Measurements from ENCODE around the gene TCF4.
"Not testable (repeated sequence)": the region's sequence is repeated elsewhere in the genome, so short reads cannot be mapped to it uniquely, and the experiment has no call there.

TCF4 gene

DNA sequence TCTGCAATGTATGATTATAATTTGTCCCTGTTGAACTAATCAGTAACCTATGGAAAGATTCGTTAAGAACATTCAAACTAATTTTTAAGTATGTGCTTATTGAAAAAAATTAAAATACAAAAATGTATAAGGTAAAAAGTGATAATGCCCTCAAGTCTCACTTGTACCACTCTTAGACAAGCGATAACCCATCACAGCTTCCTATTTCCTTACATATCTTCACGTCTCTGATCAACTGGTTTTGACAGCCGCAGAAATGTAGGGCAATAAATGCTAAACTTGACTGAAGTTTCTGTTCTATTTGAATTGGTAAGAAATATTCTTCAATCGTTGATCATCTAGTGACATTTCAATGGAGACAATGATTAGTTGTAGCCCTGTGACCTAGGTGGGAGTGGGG lies 112.5 kb downstream of the TCF4 start:
- no peak for DNase-seq (ENCODE audit: low read depth)

DNA sequence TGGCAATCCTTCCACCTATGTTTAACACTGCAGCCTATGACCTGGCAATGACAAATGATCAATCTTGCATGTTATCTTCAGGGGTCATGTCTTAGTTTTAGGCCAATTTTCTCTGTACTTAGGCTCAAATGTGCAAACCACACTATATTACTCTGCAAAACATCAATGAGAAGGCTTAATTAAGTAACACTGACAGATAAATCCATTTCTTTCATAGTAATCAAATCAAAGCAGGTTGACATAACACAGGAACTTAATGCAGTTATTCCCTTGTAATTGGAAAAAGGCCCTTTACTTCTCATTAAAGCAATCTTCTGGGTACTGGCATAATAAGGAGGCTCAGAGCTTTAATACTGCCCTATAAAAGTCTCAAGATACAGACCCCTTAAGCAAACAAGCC lies 114.4 kb downstream of the TCF4 start:
- DNase-seq (ENCODE audit: low read depth) = no peak

DNA sequence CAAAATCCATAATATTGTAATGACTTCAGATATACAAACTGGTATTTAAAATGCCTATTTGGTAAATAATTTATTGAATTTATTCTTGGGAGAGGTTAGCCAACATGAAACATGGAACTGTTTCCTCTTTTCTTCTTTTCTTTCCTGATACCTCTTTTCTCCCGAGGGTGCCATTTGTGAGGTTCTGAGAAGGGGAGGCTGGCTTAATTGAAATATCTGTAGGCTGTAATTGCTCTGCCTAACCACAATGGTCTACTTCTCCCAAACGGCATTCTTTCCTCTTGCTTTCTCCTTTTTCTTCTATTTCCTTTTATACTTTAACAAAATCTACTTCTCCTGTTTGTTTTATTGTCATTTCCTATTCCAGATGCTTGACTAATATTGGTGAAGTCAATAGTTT lies 114.9 kb downstream of the TCF4 start:
- DNase-seq (ENCODE audit: low read depth) = no peak

DNA sequence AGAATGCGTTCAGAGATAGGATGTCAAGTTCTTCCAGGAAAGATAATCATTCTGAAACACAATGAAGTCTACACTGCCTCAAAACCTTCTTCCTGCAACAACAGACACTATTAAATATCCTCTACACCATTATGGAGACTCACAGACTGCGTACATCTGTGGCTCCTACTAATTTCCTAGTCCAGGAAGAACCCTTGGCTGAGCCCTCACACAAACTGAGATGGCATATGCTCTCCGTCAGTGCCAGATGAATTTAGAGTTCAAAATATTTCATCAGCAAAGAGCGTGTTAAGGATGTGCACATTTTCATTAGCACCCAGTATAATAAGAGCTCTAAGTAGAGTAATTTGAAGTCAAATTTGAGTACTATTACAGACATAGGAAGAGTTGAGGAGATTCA lies 117.2 kb downstream of the TCF4 start:
- DNase-seq (ENCODE audit: low read depth) = no peak

GRCh38 chr18:55469134-55469533 lies 118.9 kb downstream of the TCF4 start:
- DNase-seq (ENCODE audit: low read depth) = not testable (repeated sequence)

DNA sequence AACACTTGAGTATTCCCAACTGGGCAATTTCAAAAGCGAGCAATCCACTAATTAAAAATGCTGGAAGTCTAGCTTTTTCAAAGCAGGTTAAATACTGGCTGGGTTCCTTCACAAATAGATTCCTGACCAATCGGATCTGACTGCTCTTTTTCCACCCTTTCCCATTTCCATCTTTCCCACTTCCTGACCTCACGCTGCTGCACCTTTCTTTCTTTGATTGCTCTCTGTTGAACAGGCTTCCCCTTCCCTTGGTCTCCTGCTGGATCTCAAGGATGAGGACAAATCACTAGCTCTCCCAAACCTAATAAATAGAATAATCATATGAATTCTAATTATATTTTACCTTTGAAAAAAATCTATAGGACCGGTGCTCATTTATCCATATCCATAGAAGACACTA lies 121.2 kb downstream of the TCF4 start:
- no peak for DNase-seq (ENCODE audit: low read depth)

GRCh38 chr18:55465313-55465712 lies 122.7 kb downstream of the TCF4 start:
- DNase-seq (ENCODE audit: low read depth) = no peak

DNA sequence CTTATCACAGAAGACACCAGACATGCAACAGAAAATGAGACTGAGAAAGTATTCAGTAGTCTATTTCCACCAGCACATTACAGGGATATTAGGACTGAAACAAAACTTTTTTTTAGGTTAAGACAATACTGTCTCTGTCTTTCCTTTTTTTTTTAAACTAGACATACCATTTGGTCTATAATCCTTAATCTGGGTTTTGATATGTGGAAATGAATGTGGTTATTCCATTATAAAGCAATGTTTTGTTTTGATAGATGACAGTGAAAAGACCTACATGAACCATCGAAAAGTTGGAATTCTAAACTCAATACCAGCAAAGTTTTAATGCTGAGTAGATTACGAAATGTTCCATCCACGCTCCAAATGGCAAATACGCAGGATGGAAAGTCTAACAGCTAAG lies 123.4 kb downstream of the TCF4 start:
- no peak for DNase-seq (ENCODE audit: low read depth)

- no peak for DNase-seq (ENCODE audit: low read depth)
Observed at GRCh38 chr18:55462652-55463051, 125.3 kb downstream of the TCF4 start.

DNA sequence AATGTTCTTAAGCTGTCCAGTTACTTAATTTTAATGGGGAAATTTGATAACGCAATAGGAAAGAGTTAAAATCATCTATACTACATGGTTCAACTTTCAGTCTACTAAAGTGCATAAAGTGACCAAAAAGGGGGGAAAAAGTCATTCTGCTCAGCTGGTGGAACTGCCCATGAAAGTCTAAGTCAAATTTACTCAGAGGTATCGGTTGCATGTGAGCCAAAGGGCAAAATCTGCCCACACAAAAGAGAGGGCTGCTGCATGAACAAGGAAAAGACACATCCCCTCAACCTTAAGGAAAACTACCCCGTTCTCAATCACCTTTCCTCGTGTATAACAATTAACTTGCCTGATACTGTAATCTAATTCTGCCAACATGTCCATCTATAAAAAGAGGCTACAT lies 126.1 kb downstream of the TCF4 start:
- DNase-seq (ENCODE audit: low read depth) = no peak

DNA sequence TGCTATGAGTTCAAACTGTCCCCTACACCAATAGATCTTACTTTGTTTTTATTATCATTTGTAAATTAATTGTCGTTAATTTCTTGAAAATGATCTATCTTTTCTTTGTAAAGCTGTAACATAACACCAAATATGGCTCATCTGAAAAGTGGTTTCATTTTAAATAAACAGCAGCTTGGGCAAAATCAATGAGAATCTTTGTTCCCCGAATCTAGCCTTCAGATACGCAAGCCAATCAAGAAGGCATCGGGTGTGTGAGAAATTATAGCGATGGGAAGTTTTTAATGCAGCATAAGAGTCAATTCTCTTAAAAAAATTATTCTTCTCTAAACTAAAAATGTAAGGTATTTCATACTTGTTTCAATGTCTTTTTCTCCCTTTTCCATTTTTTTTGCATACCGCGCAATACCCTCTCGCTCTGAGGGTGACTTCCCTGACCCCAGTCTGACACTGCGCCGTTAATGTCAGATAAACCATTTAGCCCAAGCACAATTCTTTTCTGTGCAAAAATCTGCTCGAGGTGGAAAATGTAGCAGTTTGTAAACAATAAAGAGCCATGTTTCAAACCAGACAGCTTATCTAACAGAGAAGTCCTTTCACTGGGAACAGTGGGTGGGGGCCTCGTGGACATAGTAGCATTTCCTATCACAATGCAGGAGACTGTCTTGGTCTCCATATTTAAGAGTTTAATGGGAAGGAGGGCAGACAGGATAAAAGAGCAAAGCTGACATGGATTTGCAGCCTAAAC lies 129.4 kb downstream of the TCF4 start:
- no peak for DNase-seq (ENCODE audit: low read depth)

DNA sequence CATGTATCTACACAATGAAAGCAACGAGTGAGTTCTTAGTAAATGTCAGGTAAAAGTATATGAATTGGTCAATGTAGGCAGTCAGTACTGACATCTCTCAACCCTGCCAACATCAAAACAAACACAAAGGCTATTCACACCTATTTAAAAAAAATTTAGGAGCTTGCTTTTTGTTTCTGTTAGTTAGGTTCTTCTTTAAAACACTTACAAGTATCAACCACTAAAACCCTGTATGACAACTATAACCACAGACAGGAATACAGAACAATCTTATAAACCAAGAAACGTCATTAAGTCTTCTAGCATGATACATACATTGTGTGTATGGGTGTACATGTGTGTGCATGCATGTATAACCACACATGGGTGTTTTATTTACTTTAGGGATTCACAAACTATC lies 131.0 kb downstream of the TCF4 start:
- no peak for DNase-seq (ENCODE audit: low read depth)

- no peak for DNase-seq (ENCODE audit: low read depth)
Observed at GRCh38 chr18:55455938-55456337, 132.1 kb downstream of the TCF4 start.

DNA sequence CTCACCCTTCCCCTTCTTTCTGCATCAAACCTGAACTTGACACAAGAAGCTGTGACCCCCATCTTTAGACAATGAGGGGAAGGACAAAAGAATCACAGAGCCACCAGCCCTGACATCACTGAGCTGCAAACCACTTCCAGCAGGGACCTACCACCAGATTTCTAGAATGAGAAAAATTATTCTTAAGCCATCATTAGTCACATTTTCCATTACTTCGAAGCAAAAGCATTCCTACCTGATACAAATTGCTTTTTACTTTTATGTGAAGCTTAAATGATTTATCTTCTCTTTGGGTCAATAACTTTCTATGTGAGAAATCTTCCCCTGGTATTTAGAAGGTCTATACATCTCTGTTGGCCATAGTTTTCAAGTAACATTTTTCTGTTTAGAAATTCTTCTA lies 134.8 kb downstream of the TCF4 start:
- DNase-seq (ENCODE audit: low read depth) = no peak

- DNase-seq (ENCODE audit: low read depth) = no peak
Observed at GRCh38 chr18:55452123-55452611, 135.8 kb downstream of the TCF4 start.

GRCh38 chr18:55449412-55450140 lies 138.4 kb downstream of the TCF4 start:
- no peak for DNase-seq (ENCODE audit: low read depth)

- no peak for DNase-seq (ENCODE audit: low read depth)
Observed at GRCh38 chr18:55448420-55448819, 139.6 kb downstream of the TCF4 start.

DNA sequence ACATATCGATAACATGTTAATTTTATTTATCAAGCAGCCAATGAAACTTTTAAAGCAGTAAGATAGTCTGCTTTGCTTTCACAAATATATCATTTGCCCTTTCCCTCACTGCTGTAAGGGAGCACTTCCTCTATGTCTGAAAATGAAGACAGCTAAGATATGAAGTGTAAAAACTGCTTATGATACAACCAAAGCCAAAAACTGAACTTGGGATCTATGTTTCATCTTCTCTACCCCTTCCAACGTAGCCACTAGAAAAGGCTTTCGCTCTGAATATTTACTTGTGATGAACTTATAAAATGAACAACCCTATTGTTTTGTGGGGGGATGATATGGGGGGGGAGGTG lies 140.3 kb downstream of the TCF4 start:
- DNase-seq (ENCODE audit: low read depth) = no peak

DNA sequence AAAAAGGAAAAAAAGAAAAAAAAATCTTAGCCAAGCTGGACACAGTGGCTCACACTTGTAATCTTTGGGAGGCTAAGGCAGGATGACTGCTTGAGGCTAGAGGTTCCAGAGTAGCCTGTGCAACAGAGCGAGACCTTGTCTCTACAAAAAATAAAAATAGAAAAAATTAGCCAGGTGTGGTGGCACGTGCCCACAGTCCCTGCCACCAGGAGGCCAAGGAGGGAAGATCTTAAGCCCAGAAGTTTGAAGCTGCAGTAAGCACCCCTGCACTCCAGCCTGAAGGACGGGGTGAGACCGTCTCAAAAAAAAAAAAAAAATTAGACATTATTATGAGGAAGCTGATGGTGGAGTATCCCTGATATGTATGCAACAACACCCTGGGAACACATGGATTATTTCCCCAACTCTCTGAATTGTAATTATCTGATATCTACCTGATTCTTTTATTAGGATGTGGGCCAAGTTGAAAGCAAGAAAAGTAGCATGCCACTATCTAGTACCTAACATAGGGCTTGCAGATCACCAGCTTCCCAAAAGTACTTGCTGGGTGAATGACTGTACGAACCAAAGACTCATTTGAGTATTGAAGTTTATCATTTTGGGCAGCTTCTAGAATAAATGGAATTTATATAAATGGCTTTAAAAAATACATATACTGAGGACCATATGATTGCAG lies 140.9 kb downstream of the TCF4 start:
- no peak for DNase-seq (ENCODE audit: low read depth)

DNA sequence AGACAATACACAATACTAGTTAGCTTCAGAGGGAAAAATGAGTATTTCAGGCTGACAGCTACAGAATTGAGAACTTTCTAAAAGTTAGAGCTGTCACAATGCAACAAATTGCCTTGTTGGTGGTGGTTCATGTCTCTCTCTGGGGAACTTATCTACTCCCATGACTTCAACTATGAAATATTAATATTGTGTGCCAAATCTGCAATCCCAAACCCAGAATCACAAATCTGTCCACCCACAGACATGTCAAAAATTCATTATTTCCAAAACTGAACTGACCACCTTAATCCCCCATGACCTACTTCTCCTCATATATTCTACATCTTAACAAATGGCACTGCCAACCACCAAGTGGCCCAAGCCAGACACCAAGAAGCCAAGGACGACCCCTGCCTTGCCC lies 143.5 kb downstream of the TCF4 start:
- DNase-seq (ENCODE audit: low read depth) = no peak

DNA sequence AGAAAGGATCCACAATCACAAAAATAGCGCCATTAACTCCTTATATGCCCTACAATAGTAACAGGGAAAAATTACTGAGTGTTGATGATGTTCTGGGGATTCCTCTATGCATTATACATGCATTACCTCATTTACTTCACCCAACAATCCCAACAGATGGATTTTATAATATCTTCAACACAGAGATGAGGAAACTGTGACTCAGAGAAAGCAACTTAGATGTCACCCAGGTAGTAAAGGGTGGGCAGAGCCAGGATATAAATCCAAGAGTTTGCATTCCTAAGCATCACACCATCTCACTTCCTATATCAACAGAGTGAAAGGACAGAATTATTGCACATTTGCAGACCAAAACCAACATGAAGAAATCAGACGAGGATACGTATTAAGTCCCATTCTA lies 144.2 kb downstream of the TCF4 start:
- no peak for DNase-seq (ENCODE audit: low read depth)

GRCh38 chr18:55442561-55442960 lies 145.4 kb downstream of the TCF4 start:
- DNase-seq (ENCODE audit: low read depth) = no peak

DNA sequence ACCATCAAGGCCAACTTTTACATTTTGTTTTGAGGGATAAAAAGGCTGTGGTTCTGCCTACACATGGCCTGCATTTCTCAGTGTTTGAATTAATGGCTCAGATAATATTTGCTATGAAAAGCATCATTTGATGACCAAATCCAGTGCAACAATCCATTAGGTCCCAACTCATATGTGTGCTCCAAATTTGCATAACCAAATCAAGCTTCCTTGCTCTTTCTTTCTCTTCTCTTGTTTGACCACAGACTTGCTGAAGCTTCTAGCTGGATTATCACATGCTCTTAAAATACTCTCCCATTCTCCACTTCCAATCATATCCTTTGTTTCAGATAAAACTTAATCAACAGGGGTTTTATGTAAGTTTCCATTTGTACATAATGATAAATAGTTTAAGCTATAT lies 147.0 kb downstream of the TCF4 start:
- DNase-seq (ENCODE audit: low read depth) = no peak

Data from stimulated activated CD8-positive, alpha-beta memory T cell treated with anti-CD3 and anti-CD28 coated beads, Interleukin-4, amount 100 ng/mL, for 24 hours (primary cell).